ENCODE data around the gene ULK4. TPM values are rescaled to one million over a fixed set of nuclear protein-coding genes. Genes with fewer than 3 reads are reported as not detected.

ULK4 gene
- total RNA-seq, 1 experiment from 2014 or later: 14.3 TPM

- Histone ChIP-seq H3K36me3 (ENCODE audit: control insufficient read depth, insufficient read depth, low read length) (no peaks in the 10 kb centered on the region), H3K4me1 (ENCODE audit: control insufficient read depth, insufficient read depth, low read length) (no peaks in the 10 kb centered on the region), H3K27ac (ENCODE audit: low read length) (no peak overlapping the region), H3K9me3 (ENCODE audit: control insufficient read depth, insufficient read depth, low read depth, low read length) (no peaks in the 10 kb centered on the region), H3K4me3 (ENCODE audit: low read depth in 2 of 2, low read length in 2 of 2) (no peak overlapping the region), H3K27me3 (ENCODE audit: control insufficient read depth, insufficient read depth, low read length) (no peaks in the 10 kb centered on the region)
- BruUV-seq (replicated peaks): no TSS peak
- no peak for DNase-seq (ENCODE audit: low read depth, low spot score)
- intact Hi-C loops (cut with micrococcal nuclease; ENCODE audit: unreplicated experiment) (no loop called here), in situ Hi-C loops (cut with HindIII; ENCODE audit: low pct_unique_long_range_greater_than_20kb, low sequenced_read_pairs) (no loop called here)
- ATAC-seq: no peak
- ChIA-PET CTCF (no interaction called here), POLR2A (no interaction called here)
- TF ChIP-seq POLR2AphosphoS5 (IDR thresholded peaks at IDR 0.05; ENCODE audit: low read depth, low read length): no peak
- TF ChIP-seq SIN3A (IDR thresholded peaks at IDR 0.05; ENCODE audit: borderline replicate concordance, insufficient read depth, low read depth, low read length): no peak
- TF ChIP-seq REST (IDR thresholded peaks at IDR 0.05; ENCODE audit: insufficient read depth in 1 of 2, low read depth in 2 of 2, low read length in 1 of 2): no peak
- TF ChIP-seq TCF7L2 (IDR thresholded peaks at IDR 0.05; ENCODE audit: low read depth, low read length): no peak
- TF ChIP-seq CTCF (IDR thresholded peaks at IDR 0.05): no peak
These were observed 334.3 kb downstream of the ULK4 start for GRCh38 chr3:41627477-41628087.

- Histone ChIP-seq H3K27me3 (ENCODE audit: control insufficient read depth, insufficient read depth, low read length) (no peaks in the 10 kb centered on the region), H3K4me3 (ENCODE audit: low read depth in 2 of 2, low read length in 2 of 2) (no peak overlapping the region), H3K36me3 (ENCODE audit: control insufficient read depth, insufficient read depth, low read length) (no peaks in the 10 kb centered on the region), H3K27ac (ENCODE audit: low read length) (no peak overlapping the region), H3K4me1 (ENCODE audit: control insufficient read depth, insufficient read depth, low read length) (no peaks in the 10 kb centered on the region), H3K9me3 (ENCODE audit: control insufficient read depth, insufficient read depth, low read depth, low read length) (no peaks in the 10 kb centered on the region)
- TF ChIP-seq TCF7L2 (IDR thresholded peaks at IDR 0.05; ENCODE audit: low read depth, low read length): no peak
- no peak for TF ChIP-seq SIN3A (IDR thresholded peaks at IDR 0.05; ENCODE audit: borderline replicate concordance, insufficient read depth, low read depth, low read length)
- TF ChIP-seq POLR2AphosphoS5 (IDR thresholded peaks at IDR 0.05; ENCODE audit: low read depth, low read length): no peak
- no peak for TF ChIP-seq CTCF (IDR thresholded peaks at IDR 0.05)
- TF ChIP-seq REST (IDR thresholded peaks at IDR 0.05; ENCODE audit: insufficient read depth in 1 of 2, low read depth in 2 of 2, low read length in 1 of 2): no peak
- intact Hi-C loops (cut with micrococcal nuclease; ENCODE audit: unreplicated experiment) (no loop called here), in situ Hi-C loops (cut with HindIII; ENCODE audit: low pct_unique_long_range_greater_than_20kb, low sequenced_read_pairs) (no loop called here)
- BruUV-seq (replicated peaks): no TSS peak
- ChIA-PET CTCF (no interaction called here), POLR2A (no interaction called here)
- ATAC-seq: no peak
- no peak for DNase-seq (ENCODE audit: low read depth, low spot score)
These were observed 349.1 kb downstream of the ULK4 start for GRCh38 chr3:41612853-41613252.
